Body of pancreas (tissue), 4 donors: Measurements from ENCODE around the gene CFAP157. TPM values are rescaled to one million over a fixed set of nuclear protein-coding genes. Genes with fewer than 3 reads are reported as not detected.

ENCODE experiments used
- ATAC-seq: fragments of 150-250 bp; one replicate; pipeline ENCODE4 v1.9.1; 2016
- DNase-seq, 4 donors: peaks; one replicate each; pipeline ENCODE4 v3.0.0-alpha.2; 2019
- H3K27ac ChIP-seq, 4 donors: fragments of 200-600 bp; sonication (generic); 1 replicate in 3 of 4; 2 replicates in 1 of 4; pipeline versions ENCODE4 v1.5.1 to v1.6.1; 2016 to 2019; ENCODE audit warnings: mild to moderate bottlenecking in 1 of 4, mixed read lengths in 1 of 4, moderate library complexity in 1 of 4
- H3K27me3 ChIP-seq, 2 donors: fragments of 200-600 bp; sonication (generic); one replicate each; pipeline ENCODE4 v1.6.0; 2016; ENCODE audit warnings: mild to moderate bottlenecking in 1 of 2
- H3K36me3 ChIP-seq, 2 donors: fragments of 200-600 bp; sonication (generic); replicated peaks in 1 of 2; 2 replicates each; pipeline ENCODE4 v1.5.1; 2016; ENCODE audit warnings: low read depth in 2 of 2; ENCODE audit not compliant: insufficient read depth in 1 of 2
- H3K4me1 ChIP-seq: fragments of 200-600 bp; sonication (generic); one replicate; pipeline ENCODE4 v1.6.0; 2016
- H3K4me3 ChIP-seq, 2 donors: fragments of 200-600 bp; sonication (generic); 1 replicate in 1 of 2; 2 replicates in 1 of 2; pipeline ENCODE4 v1.5.1; 2016 to 2019
- H3K9me3 ChIP-seq, 3 donors: fragments of 200-600 bp; sonication (generic); 1 replicate in 2 of 3; 2 replicates in 1 of 3; pipeline ENCODE4 v1.5.1; 2016
- CTCF ChIP-seq, 7 experiments: fragments of 450-650 bp in 4 of 7; fragments of 200-600 bp in 3 of 7; sonication (generic) in 3 of 7; IDR thresholded peaks; one replicate each; pipeline ENCODE4 v1.5.1; 2016 to 2019; ENCODE audit warnings: antibody characterized with exemption in 7 of 7
- POLR2A ChIP-seq, 3 donors: fragments of 450-650 bp; IDR thresholded peaks; one replicate each; pipeline ENCODE4 v1.6.1; 2016; ENCODE audit warnings: antibody characterized with exemption in 3 of 3, mild to moderate bottlenecking in 2 of 3
- WGBS, 2 donors: methylation state at CpG; one replicate each; pipeline ENCODE4 v1.1.5; 2017; 5-methylcytosine and 5-hydroxymethylcytosine counted together
- intact Hi-C: fragments of 100-400 bp; cut with DNase I; formaldehyde crosslinking; loops from one replicate; pipeline ENCODE4 v1.15.1; 2023
- total RNA-seq, 2 donors: library from RNA; depleted of rRNA; stranded (reverse); fragments of >200 nt; gene quantifications; one replicate each; pipeline ENCODE4 v1.1.0, GENCODE V29; 2016

CFAP157 gene
- total RNA-seq, 2 donors from 2014 or later: 2.3 TPM

DNA sequence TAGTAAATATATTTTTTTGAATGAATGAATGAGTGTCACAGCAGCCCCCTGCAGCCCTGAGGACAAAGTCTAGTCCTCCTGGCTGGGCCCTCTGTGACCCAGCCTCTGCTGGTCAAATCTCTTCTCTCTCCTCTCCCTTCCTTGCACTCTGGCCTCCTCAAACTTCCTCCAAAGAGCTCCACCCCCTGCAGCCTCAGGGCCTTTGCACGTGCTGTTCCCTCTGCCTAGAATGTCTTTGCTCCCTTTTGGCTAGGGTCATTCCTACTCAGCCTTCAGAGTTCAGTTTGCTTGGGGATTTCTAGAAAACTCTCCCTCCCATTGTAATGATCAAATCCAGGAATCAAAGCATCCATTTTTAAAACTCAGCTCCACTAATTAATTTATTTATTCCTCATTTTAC lies 58.6 kb downstream of the CFAP157 start:
- TF ChIP-seq CTCF (IDR thresholded peaks at IDR 0.05): no peak
- TF ChIP-seq POLR2A (IDR thresholded peaks at IDR 0.05): no peak
- no peak for DNase-seq
- ATAC-seq: no peak
- intact Hi-C loops: no loop called here
- no peak overlapping the region for H3K27ac ChIP-seq
- peaks cover 3% of the 10 kb centered on the region for H3K4me1 ChIP-seq
- H3K27me3 ChIP-seq: no peaks in the 10 kb centered on the region
- 81 to 89% methylated on average over 1 of the region's 1 CpG for WGBS, 2 donors
- no peak overlapping the region for H3K4me3 ChIP-seq
- no peaks in the 10 kb centered on the region for H3K36me3 ChIP-seq
- no peaks in the 10 kb centered on the region for H3K9me3 ChIP-seq

Other genes starting within 250 kb of the CFAP157 start
- 10 to 100 TPM; 34.5 to 39.9 TPM for gene STXBP1, start 94.7 kb upstream of the CFAP157 start, total RNA-seq
- 10 to 100 TPM; 23.6 to 64.9 TPM for gene PTRH1, start 8.7 kb downstream of the CFAP157 start, total RNA-seq
- under 1 TPM; under 0.01 to 0.52 TPM for gene TTC16, start 9.1 kb downstream of the CFAP157 start, total RNA-seq
- gene TOR2A, start 28.3 kb downstream of the CFAP157 start, total RNA-seq: 10 to 100 TPM in 1 of 2 donors, 1 to 10 TPM in 1; 8.3 to 14.2 TPM
- 1 to 10 TPM; 3.3 to 4.2 TPM for gene SH2D3C, start 71.7 kb downstream of the CFAP157 start, total RNA-seq
- gene CDK9, start 79.0 kb downstream of the CFAP157 start, total RNA-seq: 10 to 100 TPM; 51.4 to 58.7 TPM
- gene FPGS, start 95.9 kb downstream of the CFAP157 start, total RNA-seq: 10 to 100 TPM; 58.4 to 80.4 TPM
- gene ENG, start 147.7 kb downstream of the CFAP157 start, total RNA-seq: 10 to 100 TPM; 20.2 to 26.7 TPM
- gene AK1, start 170.7 kb downstream of the CFAP157 start, total RNA-seq: 10 to 100 TPM in 1 of 2 donors, 1 to 10 TPM in 1; 8.8 to 23.7 TPM
- 10 to 100 TPM; 46.1 to 66.7 TPM for gene ST6GALNAC6, start 192.6 kb downstream of the CFAP157 start, total RNA-seq
- gene ST6GALNAC4, start 210.1 kb downstream of the CFAP157 start, total RNA-seq: 10 to 100 TPM; 36.6 to 63.8 TPM
- 1 to 10 TPM; 1.3 to 2.6 TPM for gene PIP5KL1, start 223.8 kb downstream of the CFAP157 start, total RNA-seq
- 10 to 100 TPM; 23.3 to 39.9 TPM for gene DPM2, start 230.9 kb downstream of the CFAP157 start, total RNA-seq